CD14-positive monocyte (primary cell): ENCODE results near the gene DYNC2H1. TPM values are rescaled to one million over a fixed set of nuclear protein-coding genes. Genes with fewer than 3 reads are reported as not detected.

Experiments
- DNase-seq, 3 donors: peaks; one replicate each; pipeline ENCODE4 v3.0.0-alpha.2; 2011 to 2022
- H2AFZ ChIP-seq: 2 replicates; pipeline ENCODE4 v1.6.0; 2012; ENCODE audit warnings: mild to moderate bottlenecking, low read depth, low read length, inconsistent platforms; ENCODE audit not compliant: insufficient read depth, poor library complexity, severe bottlenecking
- H3K27ac ChIP-seq, 2 donors: 1 replicate in 1 of 2; 2 replicates in 1 of 2; pipeline ENCODE4 v1.5.1; 2012 to 2013; ENCODE audit warnings: low read length in 2 of 2, control low read depth in 1 of 2, inconsistent platforms in 1 of 2, low read depth in 1 of 2, mild to moderate bottlenecking in 1 of 2
- H3K27me3 ChIP-seq, 2 donors: one replicate each; pipeline versions ENCODE4 v1.6.0 to v1.6.1; 2011 to 2013; ENCODE audit warnings: low read length in 2 of 2; ENCODE audit not compliant: control insufficient read depth in 2 of 2, insufficient read depth in 2 of 2
- H3K36me3 ChIP-seq, 2 donors: replicated peaks in 1 of 2; 1 replicate in 1 of 2; 2 replicates in 1 of 2; pipeline versions ENCODE4 v1.5.1 to v1.6.1; 2012 to 2013; ENCODE audit warnings: low read length in 2 of 2, control low read depth in 1 of 2, inconsistent platforms in 1 of 2, mild to moderate bottlenecking in 1 of 2; ENCODE audit not compliant: insufficient read depth in 2 of 2, control insufficient read depth in 1 of 2
- H3K4me1 ChIP-seq, 2 donors: 1 replicate in 1 of 2; 2 replicates in 1 of 2; pipeline versions ENCODE4 v1.5.1 to v1.6.1; 2012 to 2013; ENCODE audit warnings: low read length in 2 of 2, control low read depth in 1 of 2, inconsistent platforms in 1 of 2, mild to moderate bottlenecking in 1 of 2, moderate library complexity in 1 of 2; ENCODE audit not compliant: insufficient read depth in 2 of 2, control insufficient read depth in 1 of 2
- H3K4me2 ChIP-seq: replicated peaks from 2 replicates; pipeline ENCODE3; 2012; ENCODE audit warnings: low read length, moderate library complexity, mild to moderate bottlenecking; ENCODE audit not compliant: poor library complexity, severe bottlenecking; ENCODE audit errors: extremely low read depth
- H3K4me3 ChIP-seq, 3 experiments: fragments of 200-600 bp in 1 of 3; sonication (generic) in 1 of 3; replicated peaks in 1 of 3; 1 replicate in 2 of 3; 2 replicates in 1 of 3; pipeline ENCODE4 v1.5.1; 2011 to 2013; ENCODE audit warnings: low read length in 3 of 3, mild to moderate bottlenecking in 3 of 3, control low read depth in 2 of 3, low read depth in 2 of 3, inconsistent platforms in 1 of 3, moderate library complexity in 1 of 3
- H3K79me2 ChIP-seq: 2 replicates; pipeline ENCODE4 v1.6.0; 2012; ENCODE audit warnings: mild to moderate bottlenecking, control low read depth, inconsistent platforms, low read length, moderate library complexity; ENCODE audit not compliant: insufficient read depth
- H3K9ac ChIP-seq: 2 replicates; pipeline ENCODE4 v1.6.0; 2017; ENCODE audit warnings: low read length, mild to moderate bottlenecking; ENCODE audit not compliant: insufficient read depth, poor library complexity, severe bottlenecking
- H3K9me3 ChIP-seq, 2 donors: replicated peaks in 1 of 2; 1 replicate in 1 of 2; 2 replicates in 1 of 2; pipeline versions ENCODE4 v1.5.1 to v1.6.1; 2012 to 2013; ENCODE audit warnings: low read length in 2 of 2, control low read depth in 1 of 2; ENCODE audit not compliant: control insufficient read depth in 1 of 2, insufficient read depth in 1 of 2
- H4K20me1 ChIP-seq: 2 replicates; pipeline ENCODE4 v1.6.0; 2012; ENCODE audit warnings: mild to moderate bottlenecking, low read length, control low read depth, moderate library complexity; ENCODE audit not compliant: insufficient read depth
- H3K27ac Mint-ChIP-seq, 7 donors: one replicate each; pipeline ENCODE4 v1.8.0; 2020; ENCODE audit warnings: mild to moderate bottlenecking in 7 of 7, mixed read lengths in 7 of 7, moderate library complexity in 6 of 7, inconsistent platforms in 2 of 7
- H3K27me3 Mint-ChIP-seq, 3 donors: one replicate each; pipeline ENCODE4 v1.8.0; 2021 to 2022; ENCODE audit warnings: low read depth in 3 of 3, mild to moderate bottlenecking in 3 of 3, mixed read lengths in 3 of 3, moderate library complexity in 3 of 3, inconsistent platforms in 1 of 3
- H3K36me3 Mint-ChIP-seq, 2 donors: one replicate each; pipeline ENCODE4 v1.8.0; 2020; ENCODE audit warnings: mixed read lengths in 2 of 2, inconsistent platforms in 1 of 2, mild to moderate bottlenecking in 1 of 2
- H3K4me1 Mint-ChIP-seq: one replicate; pipeline ENCODE4 v1.8.0; 2020; ENCODE audit warnings: mild to moderate bottlenecking, mixed read lengths
- H3K4me3 Mint-ChIP-seq, 2 donors: one replicate each; pipeline ENCODE4 v1.8.0; 2020; ENCODE audit warnings: mild to moderate bottlenecking in 2 of 2, mixed read lengths in 2 of 2, moderate library complexity in 1 of 2
- H3K9me3 Mint-ChIP-seq, 7 donors: one replicate each; pipeline ENCODE4 v1.8.0; 2020 to 2022; ENCODE audit warnings: mixed read lengths in 7 of 7, mild to moderate bottlenecking in 6 of 7, moderate library complexity in 6 of 7, inconsistent platforms in 2 of 7
- WGBS: methylation state at CpG from one replicate; pipeline ENCODE4 v1.1.5; 2013; ENCODE audit warnings: missing lambda C conversion rate; ENCODE audit not compliant: insufficient coverage; 5-methylcytosine and 5-hydroxymethylcytosine counted together
- intact Hi-C, 2 donors: fragments of 100-400 bp; cut with micrococcal nuclease; formaldehyde crosslinking; loops; one replicate each; pipeline versions ENCODE4 v1.15.0 to v1.15.1; 2023
- polyA plus RNA-seq, 3 donors: library from polyadenylated mRNA; depleted of rRNA in 1 of 3; unstranded in 2 of 3; stranded (reverse) in 1 of 3; fragments of 300-500 nt in 2 of 3; fragments of >200 nt in 1 of 3; fragmentation: Illumina TruSeq in 2 of 3; gene quantifications; 1 replicate in 2 of 3; 2 replicates in 1 of 3; pipeline ENCODE4 v1.2.3, GENCODE V29; 2012 to 2021
- TF ChIP-seq, protein P1 (sequence below): fragments of 200-600 bp; IDR thresholded peaks from one replicate; pipeline ENCODE4 v1.8.0; 2022; ENCODE audit warnings: antibody characterized with exemption, mild to moderate bottlenecking

DYNC2H1 gene
- polyA plus RNA-seq, 3 donors = 0.10 to 1.5 (median 0.36) TPM

DNA sequence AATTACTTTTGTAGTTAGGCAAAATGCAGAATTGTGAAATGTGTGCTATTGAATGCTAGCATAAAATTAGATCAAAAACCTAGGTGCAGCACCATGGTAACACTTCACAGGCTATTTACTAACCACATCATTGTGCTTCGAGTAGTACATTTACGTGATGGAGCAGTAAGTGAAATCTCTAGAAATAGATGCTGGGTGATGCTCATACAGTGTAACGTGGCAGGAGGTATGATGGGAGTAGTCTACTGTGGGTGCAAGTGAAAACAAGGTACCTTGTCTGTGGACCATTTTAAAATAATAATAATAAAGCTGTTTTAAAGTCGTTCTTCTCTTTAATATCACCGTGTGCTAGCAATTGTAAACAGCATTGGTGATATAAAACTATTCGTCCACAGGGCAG is 132.3 kb downstream of the DYNC2H1 start:
- H3K27ac Mint-ChIP-seq = no peak overlapping the region
- peaks cover 0 to 1% (median 0%) of the 10 kb centered on the region in 7 donors for H3K9me3 Mint-ChIP-seq
- no peak for DNase-seq
- H3K4me3 ChIP-seq = no peak overlapping the region
- H4K20me1 ChIP-seq = no peaks in the 10 kb centered on the region
- no peaks in the 10 kb centered on the region for H3K27me3 ChIP-seq
- no peaks in the 10 kb centered on the region for H3K4me1 ChIP-seq
- no peak overlapping the region for H3K4me3 Mint-ChIP-seq
- TF ChIP-seq, protein P1, sequence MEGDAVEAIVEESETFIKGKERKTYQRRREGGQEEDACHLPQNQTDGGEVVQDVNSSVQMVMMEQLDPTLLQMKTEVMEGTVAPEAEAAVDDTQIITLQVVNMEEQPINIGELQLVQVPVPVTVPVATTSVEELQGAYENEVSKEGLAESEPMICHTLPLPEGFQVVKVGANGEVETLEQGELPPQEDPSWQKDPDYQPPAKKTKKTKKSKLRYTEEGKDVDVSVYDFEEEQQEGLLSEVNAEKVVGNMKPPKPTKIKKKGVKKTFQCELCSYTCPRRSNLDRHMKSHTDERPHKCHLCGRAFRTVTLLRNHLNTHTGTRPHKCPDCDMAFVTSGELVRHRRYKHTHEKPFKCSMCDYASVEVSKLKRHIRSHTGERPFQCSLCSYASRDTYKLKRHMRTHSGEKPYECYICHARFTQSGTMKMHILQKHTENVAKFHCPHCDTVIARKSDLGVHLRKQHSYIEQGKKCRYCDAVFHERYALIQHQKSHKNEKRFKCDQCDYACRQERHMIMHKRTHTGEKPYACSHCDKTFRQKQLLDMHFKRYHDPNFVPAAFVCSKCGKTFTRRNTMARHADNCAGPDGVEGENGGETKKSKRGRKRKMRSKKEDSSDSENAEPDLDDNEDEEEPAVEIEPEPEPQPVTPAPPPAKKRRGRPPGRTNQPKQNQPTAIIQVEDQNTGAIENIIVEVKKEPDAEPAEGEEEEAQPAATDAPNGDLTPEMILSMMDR = no peak
- no peaks in the 10 kb centered on the region for H3K4me1 Mint-ChIP-seq
- H3K9me3 ChIP-seq = no peaks in the 10 kb centered on the region
- no CpG with 5 or more reads among the region's 6 CpGs for WGBS
- no peaks in the 10 kb centered on the region for H3K36me3 Mint-ChIP-seq
- no peaks in the 10 kb centered on the region for H3K27me3 Mint-ChIP-seq
- intact Hi-C loops = no loop called here
- H3K4me2 ChIP-seq = no peak overlapping the region
- no peak overlapping the region for H2AFZ ChIP-seq
- no peaks in the 10 kb centered on the region for H3K79me2 ChIP-seq
- no peak overlapping the region for H3K9ac ChIP-seq
- H3K36me3 ChIP-seq = no peaks in the 10 kb centered on the region
- H3K27ac ChIP-seq = no peak overlapping the region

DNA sequence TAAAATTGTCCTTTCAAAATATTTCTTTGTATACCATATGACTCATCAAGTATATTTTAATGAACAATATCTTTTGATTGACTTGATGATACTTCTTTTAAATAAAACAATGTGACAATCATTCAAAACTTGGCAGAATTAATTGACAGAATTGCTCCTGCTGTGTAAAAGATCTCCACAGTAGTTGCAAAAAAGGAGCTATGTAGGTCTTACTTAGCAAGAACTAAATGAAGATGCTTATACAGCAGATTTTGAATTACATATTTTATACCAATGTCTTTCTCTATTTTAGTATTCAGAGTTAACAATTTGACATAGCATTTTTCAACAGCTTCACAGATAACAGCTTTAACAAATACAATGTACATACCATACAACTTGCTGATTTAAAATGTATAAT is 144.9 kb downstream of the DYNC2H1 start:
- Histone ChIP-seq H3K79me2 (no peaks in the 10 kb centered on the region), H3K27me3 (no peaks in the 10 kb centered on the region), H3K4me2 (no peak overlapping the region), H3K36me3 (no peaks in the 10 kb centered on the region), H3K27ac (no peak overlapping the region), H3K9ac (no peak overlapping the region), H3K4me1 (no peaks in the 10 kb centered on the region), H3K9me3 (no peaks in the 10 kb centered on the region), H2AFZ (no peak overlapping the region), H4K20me1 (no peaks in the 10 kb centered on the region), H3K4me3 (no peak overlapping the region)
- no peaks in the 10 kb centered on the region for H3K36me3 Mint-ChIP-seq
- H3K27ac Mint-ChIP-seq = no peak overlapping the region
- intact Hi-C loops = no loop called here
- TF ChIP-seq, protein P1 = no peak
- H3K4me1 Mint-ChIP-seq = no peaks in the 10 kb centered on the region
- no peak overlapping the region for H3K4me3 Mint-ChIP-seq
- DNase-seq = no peak
- H3K27me3 Mint-ChIP-seq = no peaks in the 10 kb centered on the region
- H3K9me3 Mint-ChIP-seq = peaks cover 0 to 2% (median 0%) of the 10 kb centered on the region in 7 donors
